ENCODE data around the gene SOX10.
"Not testable (repeated sequence)": the region's sequence is repeated elsewhere in the genome, so short reads cannot be mapped to it uniquely, and the experiment has no call there.

SOX10 gene

DNA sequence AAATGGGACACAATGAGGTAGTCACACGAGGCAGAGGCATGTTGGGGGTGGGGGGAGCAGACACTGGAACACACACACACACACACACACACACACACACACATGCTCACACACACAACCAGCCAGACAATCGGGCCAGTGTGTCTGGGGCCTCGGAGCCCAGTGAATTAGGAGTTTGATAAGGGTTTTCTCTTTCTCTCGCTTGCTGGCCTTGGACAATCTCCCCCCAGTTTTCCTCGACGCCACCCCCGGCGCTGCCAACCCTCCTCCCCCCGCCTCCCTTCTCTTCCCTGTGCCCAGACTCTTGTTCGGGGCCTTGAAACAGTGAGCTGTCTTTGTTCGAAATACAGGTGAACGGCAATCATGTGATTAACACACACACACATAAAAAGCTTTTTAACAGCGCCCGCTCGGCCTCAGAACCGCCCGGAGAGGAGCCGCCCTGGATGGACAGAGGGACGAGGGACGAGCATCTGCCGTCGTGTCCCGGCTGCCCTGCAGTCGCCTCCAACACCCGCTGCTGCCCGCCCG, 1.5 kb upstream of the SOX10 start:
- no peak for DNase-seq (ENCODE audit: low read depth)

DNA sequence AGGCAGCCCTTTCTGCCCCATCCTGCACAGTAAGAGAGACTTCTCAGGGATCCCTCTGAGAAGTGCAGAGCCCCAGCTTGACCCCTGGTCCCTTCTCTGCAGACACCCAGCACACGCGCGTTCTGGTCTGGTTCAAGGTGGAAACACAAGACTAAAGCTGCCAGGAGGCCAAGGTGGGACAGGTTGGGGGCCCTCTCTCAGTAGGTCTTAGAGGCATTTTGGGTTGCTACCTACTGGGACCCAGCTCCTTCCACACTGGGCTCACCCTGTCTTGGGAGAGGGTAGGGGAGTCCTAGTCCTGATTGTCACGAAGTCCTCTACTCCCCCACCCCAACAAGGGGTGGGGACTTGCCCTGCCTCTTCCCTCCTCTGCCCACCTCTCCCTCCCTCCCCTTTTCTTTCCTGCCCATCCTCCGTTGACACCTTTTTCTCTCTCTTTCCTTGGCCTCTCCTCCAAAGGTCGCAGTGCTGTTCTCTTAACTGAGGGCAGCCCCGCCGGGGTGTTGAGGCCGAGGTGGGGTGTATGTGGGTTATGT, 763 bp upstream of the SOX10 start:
- DNase-seq (ENCODE audit: low read depth): no peak

GRCh38 chr22:37982938-37983859, 1.2 kb downstream of the SOX10 start:
- no peak for DNase-seq (ENCODE audit: low read depth)

GRCh38 chr22:37982151-37982785, 2.1 kb downstream of the SOX10 start:
- no peak for DNase-seq (ENCODE audit: low read depth)

- DNase-seq (ENCODE audit: low read depth): no peak
Measured at GRCh38 chr22:37981282-37982011, 2.9 kb downstream of the SOX10 start.

DNA sequence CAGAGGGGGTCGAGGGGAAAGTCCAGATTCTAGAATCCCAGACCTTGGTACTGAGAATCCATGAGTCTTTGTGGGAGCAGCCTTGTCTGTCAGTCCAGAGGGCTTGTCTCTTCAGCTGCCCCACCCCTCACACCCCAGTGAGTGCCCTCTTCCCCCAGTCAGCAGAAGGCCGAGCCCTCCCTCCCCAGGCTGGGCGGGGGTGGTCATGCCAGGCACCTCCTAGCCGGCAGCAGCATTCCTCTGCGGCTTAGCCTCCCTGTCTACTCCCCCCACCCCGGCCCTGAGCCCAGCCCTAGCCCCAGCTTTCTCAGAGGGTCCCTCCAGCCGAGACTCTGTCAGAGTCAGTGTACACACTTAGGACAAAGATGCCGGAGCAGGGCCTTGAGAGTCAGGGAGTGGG, 4.6 kb downstream of the SOX10 start:
- DNase-seq (ENCODE audit: low read depth): no peak

DNA sequence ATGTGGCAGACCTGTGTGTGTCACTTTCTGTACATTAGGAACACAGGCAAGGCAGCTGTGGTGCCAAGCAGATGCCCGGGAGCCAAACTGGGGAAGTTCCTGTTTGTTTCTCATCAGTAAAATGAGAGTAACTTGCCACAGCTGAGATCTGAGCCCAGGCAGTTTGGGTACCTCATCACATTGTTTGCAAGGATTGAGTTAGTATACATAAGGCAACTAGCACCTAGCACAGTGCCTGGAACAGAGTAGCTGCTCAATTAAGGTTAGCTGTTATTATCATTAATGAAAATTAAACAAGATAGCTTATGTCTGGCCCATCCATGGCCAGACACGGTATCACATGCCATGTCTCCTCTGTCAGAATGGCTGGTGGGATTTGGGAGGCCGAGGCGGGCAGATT, 7.8 kb downstream of the SOX10 start:
- no peak for DNase-seq (ENCODE audit: low read depth)

DNA sequence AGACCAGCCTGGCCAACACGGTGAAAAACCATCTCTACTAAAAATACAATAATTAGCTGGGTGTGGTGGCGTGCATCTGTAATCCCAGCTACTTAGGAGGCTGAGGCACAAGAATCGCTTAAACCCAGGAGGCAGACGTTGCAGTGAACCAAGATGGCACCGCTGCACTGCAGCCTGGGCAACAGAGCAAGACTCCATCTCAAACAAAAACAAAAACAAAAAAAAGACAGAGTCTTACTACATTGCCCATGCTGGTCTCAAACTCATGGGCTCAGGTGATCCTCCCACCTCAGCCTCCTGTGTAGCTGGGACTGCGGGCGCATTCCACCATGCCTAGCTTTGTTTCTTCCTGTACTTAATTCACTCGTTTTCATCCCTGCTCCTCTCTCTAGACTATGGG, 8.3 kb downstream of the SOX10 start:
- not testable (repeated sequence) for DNase-seq (ENCODE audit: low read depth)

GRCh38 chr22:37975153-37975552, 9.2 kb downstream of the SOX10 start:
- no peak for DNase-seq (ENCODE audit: low read depth)

- DNase-seq (ENCODE audit: low read depth): no peak
Measured at GRCh38 chr22:37973271-37974170, 10.8 kb downstream of the SOX10 start.

- no peak for DNase-seq (ENCODE audit: low read depth)
Measured at GRCh38 chr22:37972527-37972926, 11.8 kb downstream of the SOX10 start.

DNA sequence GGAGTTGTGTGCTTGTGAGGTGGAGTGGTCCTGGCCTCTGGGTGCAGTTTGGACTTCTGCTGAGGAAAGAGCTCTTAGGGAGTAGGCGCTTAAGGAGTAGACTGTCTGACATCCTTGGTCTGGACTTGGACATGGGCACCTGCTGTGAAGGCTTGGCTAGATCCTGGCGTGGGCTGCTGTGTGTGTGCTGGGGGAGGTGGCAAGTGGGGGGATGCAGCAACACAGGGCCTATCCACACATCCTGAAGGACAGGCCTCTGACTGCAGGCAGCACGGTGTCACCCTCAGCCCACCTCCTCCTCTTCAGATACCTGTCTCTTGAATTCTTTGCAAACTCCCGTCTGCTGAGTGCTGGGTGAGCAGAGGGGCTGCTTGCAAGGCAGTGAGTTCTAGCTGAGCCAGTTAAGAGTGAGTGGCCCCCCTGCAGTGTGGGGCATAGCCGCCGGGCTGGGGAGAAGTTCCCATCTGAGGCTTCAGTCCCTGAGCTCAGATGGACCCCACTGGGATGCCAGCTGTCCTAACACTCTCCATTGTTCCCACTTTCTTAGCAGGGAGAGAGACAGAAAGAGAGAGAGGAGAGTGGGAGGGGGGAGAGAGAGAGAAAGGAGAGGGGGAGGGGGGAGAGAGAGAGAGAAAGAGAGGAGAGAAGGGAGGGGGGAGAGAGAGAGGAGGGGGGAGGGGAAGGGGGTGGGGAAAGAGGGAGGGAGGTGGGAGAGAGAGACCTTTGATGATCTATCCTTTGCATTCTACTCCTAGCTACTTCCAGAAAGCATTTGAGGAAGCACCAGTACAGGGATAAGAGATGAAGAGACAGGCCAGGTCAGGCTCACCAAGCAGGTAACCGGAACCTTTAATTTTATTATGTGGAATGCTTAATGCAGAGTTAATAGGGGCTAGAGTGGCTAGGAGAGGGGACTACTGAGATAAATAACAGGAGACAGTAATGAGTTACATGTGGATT, 12.6 kb downstream of the SOX10 start:
- no peak for DNase-seq (ENCODE audit: low read depth)

DNA sequence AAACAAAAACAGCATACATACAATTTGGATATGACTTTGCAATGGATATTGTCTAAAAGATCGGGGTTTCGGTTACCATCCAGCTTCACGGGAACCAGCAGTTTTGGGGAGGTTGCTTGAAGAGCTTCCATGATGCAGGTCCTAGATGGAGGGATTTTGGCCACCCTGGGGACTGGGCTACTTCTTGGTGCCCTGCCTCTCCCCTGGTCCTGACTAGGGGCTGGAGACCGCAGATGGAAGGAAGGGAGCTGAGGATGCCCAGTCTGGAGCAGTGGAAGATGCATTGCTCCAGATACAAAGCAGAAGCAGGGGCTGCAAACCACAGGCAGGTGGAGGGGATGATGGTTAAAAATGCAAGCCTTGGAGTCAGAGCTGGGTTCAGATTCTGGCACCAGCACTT, 13.5 kb downstream of the SOX10 start:
- no peak for DNase-seq (ENCODE audit: low read depth)

GRCh38 chr22:37968452-37969251, 15.7 kb downstream of the SOX10 start:
- DNase-seq (ENCODE audit: low read depth): no peak

GRCh38 chr22:37967637-37968451, 16.5 kb downstream of the SOX10 start:
- DNase-seq (ENCODE audit: low read depth): no peak

GRCh38 chr22:37967147-37967546, 17.2 kb downstream of the SOX10 start:
- DNase-seq (ENCODE audit: low read depth): no peak

GRCh38 chr22:37965940-37966664, 18.3 kb downstream of the SOX10 start:
- no peak for DNase-seq (ENCODE audit: low read depth)

GRCh38 chr22:37961062-37961461, 23.3 kb downstream of the SOX10 start:
- DNase-seq (ENCODE audit: low read depth): no peak
